Neural cell (in vitro differentiated cells): ENCODE data around the gene RIMKLA. TPM values are rescaled to one million over a fixed set of nuclear protein-coding genes. Genes with fewer than 3 reads are reported as not detected.

Source experiments
- H2AFZ ChIP-seq: fragments of 200-600, 300-800 bp; sonication (generic), shearing (Covaris generic); 2 replicates; pipeline ENCODE4 v1.6.0; 2014; ENCODE audit warnings: low read depth, mild to moderate bottlenecking, antibody characterized with exemption, low read length, moderate library complexity
- H3F3A ChIP-seq: fragments of 200-600 bp; shearing (Covaris generic); 2 replicates; pipeline ENCODE4 v1.6.1; 2016; ENCODE audit warnings: mild to moderate bottlenecking, moderate library complexity, mixed read lengths, antibody characterized with exemption, low read length; ENCODE audit not compliant: insufficient read depth, poor library complexity, severe bottlenecking
- H3K27ac ChIP-seq: fragments of 200-600, 300-800 bp; sonication (generic), shearing (Covaris generic); 2 replicates; pipeline ENCODE4 v1.5.1; 2014; ENCODE audit warnings: mild to moderate bottlenecking, low read length, moderate library complexity
- H3K27me3 ChIP-seq: fragments of 300-800, 200-600 bp; sonication (generic), shearing (Covaris generic); 2 replicates; pipeline ENCODE4 v1.6.0; 2014; ENCODE audit warnings: mild to moderate bottlenecking, low read depth, low read length, moderate library complexity; ENCODE audit not compliant: insufficient read depth
- H3K36me3 ChIP-seq: fragments of 300-800, 200-600 bp; sonication (generic), shearing (Covaris generic); 2 replicates; pipeline ENCODE4 v1.5.1; 2014; ENCODE audit warnings: mild to moderate bottlenecking, antibody characterized with exemption, low read length, moderate library complexity; ENCODE audit not compliant: insufficient read depth
- H3K4me2 ChIP-seq: fragments of 300-800, 200-600 bp; sonication (generic), shearing (Covaris generic); 2 replicates; pipeline ENCODE4 v1.6.0; 2014; ENCODE audit warnings: mild to moderate bottlenecking, low read length
- H3K4me3 ChIP-seq: fragments of 300-800, 200-600 bp; sonication (generic), shearing (Covaris generic); 2 replicates; pipeline ENCODE4 v1.5.1; 2014; ENCODE audit warnings: mild to moderate bottlenecking, low read length, moderate library complexity
- H3K79me2 ChIP-seq: fragments of 200-600 bp; shearing (Covaris generic); replicated peaks from 2 replicates; pipeline ENCODE4 v1.6.0; 2014; ENCODE audit warnings: mild to moderate bottlenecking, low read length, moderate library complexity; ENCODE audit not compliant: insufficient read depth
- H3K9ac ChIP-seq: fragments of 300-800, 200-600 bp; sonication (generic), shearing (Covaris generic); 2 replicates; pipeline ENCODE4 v1.6.1; 2016; ENCODE audit warnings: mild to moderate bottlenecking, low read length, mixed read lengths
- H3K9me2 ChIP-seq: fragments of 200-600 bp; shearing (Covaris generic); 2 replicates; pipeline ENCODE4 v1.6.1; 2016; ENCODE audit warnings: mild to moderate bottlenecking, low read length, mixed read lengths; ENCODE audit not compliant: insufficient read depth
- H3K9me3 ChIP-seq: fragments of 200-600, 300-800 bp; sonication (generic), shearing (Covaris generic); 2 replicates; pipeline ENCODE4 v1.6.1; 2016; ENCODE audit warnings: mild to moderate bottlenecking, mixed run types, low read length, moderate library complexity, mixed read lengths
- H4K20me1 ChIP-seq: fragments of 200-600 bp; shearing (Covaris generic); 2 replicates; pipeline ENCODE4 v1.6.1; 2016; ENCODE audit warnings: mild to moderate bottlenecking, mixed run types; ENCODE audit not compliant: insufficient read depth
- EP300 ChIP-seq: fragments of 450-650 bp; conservative IDR thresholded peaks from 2 replicates; pipeline ENCODE4 v1.6.1; 2014; ENCODE audit warnings: antibody characterized with exemption, mild to moderate bottlenecking, moderate library complexity; ENCODE audit not compliant: poor library complexity, severe bottlenecking
- EZH2 ChIP-seq: fragments of 200-600, 300-800 bp; shearing (Covaris generic), sonication (generic); IDR thresholded peaks from 2 replicates; pipeline ENCODE4 v1.6.1; 2014; ENCODE audit warnings: antibody characterized with exemption, low read length, borderline replicate concordance, mild to moderate bottlenecking; ENCODE audit not compliant: insufficient read depth, poor library complexity, severe bottlenecking
- MXI1 ChIP-seq: fragments of 450-650 bp; conservative IDR thresholded peaks from 2 replicates; pipeline ENCODE4 v1.6.1; 2014; ENCODE audit warnings: antibody characterized with exemption, mild to moderate bottlenecking; ENCODE audit not compliant: poor library complexity, severe bottlenecking
- POLR2AphosphoS5 ChIP-seq: IDR thresholded peaks from 2 replicates; pipeline ENCODE4 v1.6.1; 2012
- RAD21 ChIP-seq: fragments of 450-650 bp; conservative IDR thresholded peaks from 2 replicates; pipeline ENCODE4 v1.6.1; 2014; ENCODE audit warnings: antibody characterized with exemption, mild to moderate bottlenecking, moderate library complexity
- SMC3 ChIP-seq: fragments of 450-650 bp; conservative IDR thresholded peaks from 2 replicates; pipeline ENCODE4 v1.6.1; 2014; ENCODE audit warnings: antibody characterized with exemption, mild to moderate bottlenecking, moderate library complexity; ENCODE audit not compliant: poor library complexity
- TAF1 ChIP-seq: IDR thresholded peaks from 2 replicates; pipeline ENCODE4 v1.6.1; 2012; ENCODE audit warnings: low read depth
- polyA plus RNA-seq: library from polyadenylated mRNA; depleted of rRNA; stranded (reverse); fragments of >200 nt; gene quantifications from 2 replicates; pipeline ENCODE4 v1.2.3, GENCODE V29; 2014
- TF ChIP-seq, protein P1 (sequence below): fragments of 450-650 bp; IDR thresholded peaks from 2 replicates; pipeline ENCODE4 v1.5.1; 2014; ENCODE audit warnings: antibody characterized with exemption, mild to moderate bottlenecking, moderate library complexity; ENCODE audit not compliant: poor library complexity, severe bottlenecking
- TF ChIP-seq, protein P2 (sequence below): IDR thresholded peaks from 2 replicates; pipeline ENCODE4 v1.6.1; 2012; ENCODE audit warnings: borderline replicate concordance

The RIMKLA gene
- polyA plus RNA-seq, 1 donor from 2014 or later = 35.4 TPM

DNA sequence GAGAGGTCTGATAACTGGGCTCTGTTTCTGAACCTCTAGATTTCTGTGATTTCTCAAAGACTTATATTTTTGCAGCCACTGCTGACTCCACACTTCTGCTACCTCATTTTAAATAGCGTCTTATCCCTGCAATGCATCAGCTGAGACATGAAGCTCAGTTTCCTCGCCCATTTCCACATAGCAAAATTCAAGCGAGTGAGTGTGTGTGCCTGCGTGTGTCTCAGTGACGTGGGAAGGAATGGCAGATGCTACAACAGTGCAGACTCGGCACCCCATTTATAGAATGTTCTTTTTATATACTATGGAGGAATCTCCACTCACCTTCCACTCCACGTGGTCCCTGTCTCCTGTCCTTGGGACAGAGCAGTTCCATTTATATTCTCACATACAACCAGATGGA lies 39.5 kb downstream of the RIMKLA start:
- H3K9ac ChIP-seq = peak overlapping the region; percentile 59
- no peaks in the 10 kb centered on the region for H3K27me3 ChIP-seq
- no peaks in the 10 kb centered on the region for H3K79me2 ChIP-seq
- H4K20me1 ChIP-seq = no peaks in the 10 kb centered on the region
- no peaks in the 10 kb centered on the region for H3K9me2 ChIP-seq
- peaks cover 4% of the 10 kb centered on the region for H3K36me3 ChIP-seq
- H3K27ac ChIP-seq = peak overlapping the region; percentile 95
- TF ChIP-seq, protein P1, sequence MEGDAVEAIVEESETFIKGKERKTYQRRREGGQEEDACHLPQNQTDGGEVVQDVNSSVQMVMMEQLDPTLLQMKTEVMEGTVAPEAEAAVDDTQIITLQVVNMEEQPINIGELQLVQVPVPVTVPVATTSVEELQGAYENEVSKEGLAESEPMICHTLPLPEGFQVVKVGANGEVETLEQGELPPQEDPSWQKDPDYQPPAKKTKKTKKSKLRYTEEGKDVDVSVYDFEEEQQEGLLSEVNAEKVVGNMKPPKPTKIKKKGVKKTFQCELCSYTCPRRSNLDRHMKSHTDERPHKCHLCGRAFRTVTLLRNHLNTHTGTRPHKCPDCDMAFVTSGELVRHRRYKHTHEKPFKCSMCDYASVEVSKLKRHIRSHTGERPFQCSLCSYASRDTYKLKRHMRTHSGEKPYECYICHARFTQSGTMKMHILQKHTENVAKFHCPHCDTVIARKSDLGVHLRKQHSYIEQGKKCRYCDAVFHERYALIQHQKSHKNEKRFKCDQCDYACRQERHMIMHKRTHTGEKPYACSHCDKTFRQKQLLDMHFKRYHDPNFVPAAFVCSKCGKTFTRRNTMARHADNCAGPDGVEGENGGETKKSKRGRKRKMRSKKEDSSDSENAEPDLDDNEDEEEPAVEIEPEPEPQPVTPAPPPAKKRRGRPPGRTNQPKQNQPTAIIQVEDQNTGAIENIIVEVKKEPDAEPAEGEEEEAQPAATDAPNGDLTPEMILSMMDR = no peak
- no peak for TF ChIP-seq POLR2AphosphoS5
- TF ChIP-seq SMC3 = no peak
- no peak for TF ChIP-seq MXI1
- TF ChIP-seq RAD21 = no peak
- no peak for TF ChIP-seq TAF1
- TF ChIP-seq EZH2 = no peak
- TF ChIP-seq, protein P2, sequence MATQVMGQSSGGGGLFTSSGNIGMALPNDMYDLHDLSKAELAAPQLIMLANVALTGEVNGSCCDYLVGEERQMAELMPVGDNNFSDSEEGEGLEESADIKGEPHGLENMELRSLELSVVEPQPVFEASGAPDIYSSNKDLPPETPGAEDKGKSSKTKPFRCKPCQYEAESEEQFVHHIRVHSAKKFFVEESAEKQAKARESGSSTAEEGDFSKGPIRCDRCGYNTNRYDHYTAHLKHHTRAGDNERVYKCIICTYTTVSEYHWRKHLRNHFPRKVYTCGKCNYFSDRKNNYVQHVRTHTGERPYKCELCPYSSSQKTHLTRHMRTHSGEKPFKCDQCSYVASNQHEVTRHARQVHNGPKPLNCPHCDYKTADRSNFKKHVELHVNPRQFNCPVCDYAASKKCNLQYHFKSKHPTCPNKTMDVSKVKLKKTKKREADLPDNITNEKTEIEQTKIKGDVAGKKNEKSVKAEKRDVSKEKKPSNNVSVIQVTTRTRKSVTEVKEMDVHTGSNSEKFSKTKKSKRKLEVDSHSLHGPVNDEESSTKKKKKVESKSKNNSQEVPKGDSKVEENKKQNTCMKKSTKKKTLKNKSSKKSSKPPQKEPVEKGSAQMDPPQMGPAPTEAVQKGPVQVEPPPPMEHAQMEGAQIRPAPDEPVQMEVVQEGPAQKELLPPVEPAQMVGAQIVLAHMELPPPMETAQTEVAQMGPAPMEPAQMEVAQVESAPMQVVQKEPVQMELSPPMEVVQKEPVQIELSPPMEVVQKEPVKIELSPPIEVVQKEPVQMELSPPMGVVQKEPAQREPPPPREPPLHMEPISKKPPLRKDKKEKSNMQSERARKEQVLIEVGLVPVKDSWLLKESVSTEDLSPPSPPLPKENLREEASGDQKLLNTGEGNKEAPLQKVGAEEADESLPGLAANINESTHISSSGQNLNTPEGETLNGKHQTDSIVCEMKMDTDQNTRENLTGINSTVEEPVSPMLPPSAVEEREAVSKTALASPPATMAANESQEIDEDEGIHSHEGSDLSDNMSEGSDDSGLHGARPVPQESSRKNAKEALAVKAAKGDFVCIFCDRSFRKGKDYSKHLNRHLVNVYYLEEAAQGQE = no peak
- no peak for TF ChIP-seq EP300
- no peak overlapping the region for H3K4me2 ChIP-seq
- no peak overlapping the region for H2AFZ ChIP-seq
- no peaks in the 10 kb centered on the region for H3K9me3 ChIP-seq
- H3F3A ChIP-seq = peaks cover 27% of the 10 kb centered on the region
- peak overlapping the region; percentile 52 for H3K4me3 ChIP-seq

DNA sequence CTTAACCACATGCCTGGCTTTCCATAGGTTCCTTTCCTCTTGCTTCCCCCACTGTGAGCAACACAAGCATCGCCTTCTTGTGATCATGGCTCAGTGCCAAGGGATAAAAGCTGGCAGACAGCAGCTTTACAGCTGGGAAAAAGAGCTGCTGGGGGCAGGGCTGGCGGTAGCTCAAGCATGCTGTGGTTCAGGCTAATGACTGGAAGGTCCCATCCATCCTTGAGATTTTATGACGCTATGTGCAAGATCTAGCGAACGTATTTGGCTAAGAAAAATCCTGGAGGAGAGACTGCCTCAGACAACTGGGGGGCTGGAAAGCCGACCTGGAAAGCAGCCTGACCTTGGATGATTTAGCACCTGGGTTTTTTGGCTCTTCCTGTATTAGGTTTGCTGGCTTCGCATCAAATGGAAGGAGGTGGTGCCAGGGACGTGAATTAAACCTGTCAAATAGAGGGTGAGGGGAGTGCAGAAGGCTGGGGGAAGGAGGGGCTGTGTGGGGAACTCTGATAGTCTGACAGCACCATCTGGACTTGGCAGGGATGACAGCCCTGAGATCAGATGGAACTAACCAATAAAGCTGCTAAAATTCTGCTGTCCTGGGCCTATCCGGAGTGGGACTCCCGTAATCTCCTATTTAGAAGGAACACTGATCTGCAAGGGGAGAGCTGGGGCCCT lies 40.5 kb downstream of the RIMKLA start:
- peak overlapping the region; percentile 95 for H3K27ac ChIP-seq

More for the DNA sequence above, 40.5 kb downstream of the RIMKLA start:
- peak overlapping the region; percentile 57 for H3K4me2 ChIP-seq
- no peaks in the 10 kb centered on the region for H3K27me3 ChIP-seq
- no peaks in the 10 kb centered on the region for H3K36me3 ChIP-seq
- H3K9me3 ChIP-seq = no peaks in the 10 kb centered on the region
- H3K9me2 ChIP-seq = no peaks in the 10 kb centered on the region
- peak overlapping the region; percentile 52 for H3K4me3 ChIP-seq
- no peaks in the 10 kb centered on the region for H3K79me2 ChIP-seq
- H3K9ac ChIP-seq = peak overlapping the region; percentile 59
- H2AFZ ChIP-seq = no peak overlapping the region
- H3F3A ChIP-seq = peaks cover 32% of the 10 kb centered on the region
- TF ChIP-seq SMC3 (peak; percentile 41), POLR2AphosphoS5 (peak; percentile 61), TAF1 (no peak), EZH2 (no peak), RAD21 (peak; percentile 44), EP300 (peak; percentile 45), MXI1 (no peak)
- TF ChIP-seq, protein P1 = no peak
- TF ChIP-seq, protein P2 = peak; percentile 75
- no peaks in the 10 kb centered on the region for H4K20me1 ChIP-seq
